GM19238 (cell line): ENCODE data around the gene PFKM.

Experiments used
- DNase-seq: peaks from one replicate; pipeline ENCODE4 v3.0.0; 2011; ENCODE audit warnings: low spot score; ENCODE audit not compliant: insufficient read length

The PFKM gene

GRCh38 chr12:48119078-48119833 is at the start of gene PFKM:
Gene PFKM, plus strand, starts transcription at chr12:48119364. Its CDS starts 3,411 bp downstream, at chr12:48122775.
- DNase-seq: peak; percentile 86

GRCh38 chr12:48070033-48070432 is 49.1 kb upstream of the PFKM start:
- no peak for DNase-seq

- no peak for DNase-seq
Measured at GRCh38 chr12:48070731-48071130, 48.4 kb upstream of the PFKM start.

GRCh38 chr12:48071808-48072207 is 47.4 kb upstream of the PFKM start:
- DNase-seq: no peak

- no peak for DNase-seq
Measured at GRCh38 chr12:48072266-48072665, 46.9 kb upstream of the PFKM start.

GRCh38 chr12:48074266-48074665 is 44.9 kb upstream of the PFKM start:
- DNase-seq: no peak

GRCh38 chr12:48075832-48076231 is 43.3 kb upstream of the PFKM start:
- no peak for DNase-seq

GRCh38 chr12:48077111-48077510 is 42.1 kb upstream of the PFKM start:
- no peak for DNase-seq

- no peak for DNase-seq
Measured at GRCh38 chr12:48078901-48079300, 40.3 kb upstream of the PFKM start.

- DNase-seq: no peak
Measured at GRCh38 chr12:48080285-48080684, 38.9 kb upstream of the PFKM start.

- no peak for DNase-seq
Measured at GRCh38 chr12:48080821-48081220, 38.3 kb upstream of the PFKM start.

GRCh38 chr12:48084066-48084465 is 35.1 kb upstream of the PFKM start:
- no peak for DNase-seq

GRCh38 chr12:48084841-48085460 is 34.2 kb upstream of the PFKM start:
- DNase-seq: no peak

GRCh38 chr12:48086327-48086726 is 32.8 kb upstream of the PFKM start:
- DNase-seq: no peak

GRCh38 chr12:48092611-48093010 is 26.6 kb upstream of the PFKM start:
- DNase-seq: no peak

- DNase-seq: no peak
Measured at GRCh38 chr12:48104531-48104930, 14.6 kb upstream of the PFKM start.

GRCh38 chr12:48105321-48105866 is 13.8 kb upstream of the PFKM start:
- DNase-seq: peak; percentile 15

- peak; percentile 72 for DNase-seq
Measured at GRCh38 chr12:48105867-48106680, 13.1 kb upstream of the PFKM start, which contains the start of gene SENP1. Gene SENP1, minus strand, starts transcription at chr12:48106079. Its CDS starts 4,607 bp downstream, at chr12:48101472.

GRCh38 chr12:48106681-48107613 is 12.2 kb upstream of the PFKM start:
- DNase-seq: no peak

- no peak for DNase-seq
Measured at GRCh38 chr12:48109424-48109823, 9.7 kb upstream of the PFKM start.
